ENCODE results near the gene PALLD.

DNA sequence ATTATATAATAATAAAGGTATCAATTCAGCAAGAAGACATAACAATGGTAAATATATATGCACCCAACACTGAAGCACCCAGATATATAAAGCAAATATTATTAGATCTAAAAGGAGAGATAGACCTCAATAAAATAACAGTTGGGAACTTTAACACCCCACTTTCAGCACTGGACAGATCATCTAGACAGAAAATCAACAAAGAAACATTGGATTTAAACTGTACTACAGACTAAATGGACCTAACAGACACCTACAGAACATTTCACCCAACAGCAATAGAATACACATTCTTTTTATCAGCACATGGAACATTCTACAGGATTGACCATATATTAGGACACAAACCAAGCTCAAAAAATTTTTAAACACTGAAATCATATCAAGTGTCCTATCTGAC is 436.6 kb downstream of the PALLD start:
- TF ChIP-seq, protein P1, sequence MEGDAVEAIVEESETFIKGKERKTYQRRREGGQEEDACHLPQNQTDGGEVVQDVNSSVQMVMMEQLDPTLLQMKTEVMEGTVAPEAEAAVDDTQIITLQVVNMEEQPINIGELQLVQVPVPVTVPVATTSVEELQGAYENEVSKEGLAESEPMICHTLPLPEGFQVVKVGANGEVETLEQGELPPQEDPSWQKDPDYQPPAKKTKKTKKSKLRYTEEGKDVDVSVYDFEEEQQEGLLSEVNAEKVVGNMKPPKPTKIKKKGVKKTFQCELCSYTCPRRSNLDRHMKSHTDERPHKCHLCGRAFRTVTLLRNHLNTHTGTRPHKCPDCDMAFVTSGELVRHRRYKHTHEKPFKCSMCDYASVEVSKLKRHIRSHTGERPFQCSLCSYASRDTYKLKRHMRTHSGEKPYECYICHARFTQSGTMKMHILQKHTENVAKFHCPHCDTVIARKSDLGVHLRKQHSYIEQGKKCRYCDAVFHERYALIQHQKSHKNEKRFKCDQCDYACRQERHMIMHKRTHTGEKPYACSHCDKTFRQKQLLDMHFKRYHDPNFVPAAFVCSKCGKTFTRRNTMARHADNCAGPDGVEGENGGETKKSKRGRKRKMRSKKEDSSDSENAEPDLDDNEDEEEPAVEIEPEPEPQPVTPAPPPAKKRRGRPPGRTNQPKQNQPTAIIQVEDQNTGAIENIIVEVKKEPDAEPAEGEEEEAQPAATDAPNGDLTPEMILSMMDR (IDR thresholded peaks at IDR 0.05) = no peak
- TF ChIP-seq EZH2phosphoT487 (IDR thresholded peaks at IDR 0.05) = no peak
